IMR-90 (cell line): Measurements from ENCODE around the gene TRIM27. TPM values are rescaled to one million over a fixed set of nuclear protein-coding genes. Genes with fewer than 3 reads are reported as not detected.

Source experiments
- ATAC-seq: fragments of 200-7000 bp; cut with Tn5 transposase; 2 replicates; pipeline ENCODE4 v1.9.1; 2020; ENCODE audit warnings: low read depth, mild to moderate bottlenecking, moderate library complexity
- BruUV-seq: library from RNA; stranded (reverse); fragments of 400-500 nt; replicated peaks from 2 replicates; lab custom pipeline; 2021; lab: Mats Ljungman, UMichigan
- CTCF ChIA-PET: fragments of 300-600 bp; formaldehyde crosslinking; extraction: SDS; loops from one replicate; lab custom pipeline; 2021; ENCODE audit warnings: antibody characterized with exemption; lab: Yijun Ruan, JAX
- POLR2A ChIA-PET: fragments of 300-600 bp; sonication (Branson Sonifier 250); formaldehyde crosslinking; loops from one replicate; lab custom pipeline; 2022; ENCODE audit warnings: antibody characterized with exemption; ENCODE audit not compliant: unreplicated experiment; lab: Charles Lee
- DNase-seq: peaks from one replicate; pipeline ENCODE4 v3.0.0; 2013
- H2AFZ ChIP-seq: replicated peaks from 2 replicates; pipeline ENCODE3; 2013; ENCODE audit warnings: low read length, mild to moderate bottlenecking; ENCODE audit not compliant: poor library complexity
- H2AK5ac ChIP-seq: 2 replicates; pipeline ENCODE4 v1.6.1; 2013; ENCODE audit warnings: low read depth, low read length, inconsistent platforms
- H2AK9ac ChIP-seq: replicated peaks from 2 replicates; pipeline ENCODE3; 2013; ENCODE audit warnings: mild to moderate bottlenecking, low read depth, low read length, moderate library complexity; ENCODE audit not compliant: poor library complexity
- H2BK120ac ChIP-seq: 2 replicates; pipeline ENCODE4 v1.6.1; 2013; ENCODE audit warnings: low read depth, low read length, inconsistent platforms
- H2BK15ac ChIP-seq: 3 replicates; pipeline ENCODE4 v1.6.1; 2013; ENCODE audit warnings: low read depth, low read length, inconsistent platforms
- H2BK20ac ChIP-seq: 2 replicates; pipeline ENCODE4 v1.6.1; 2013; ENCODE audit warnings: low read depth, mild to moderate bottlenecking, inconsistent platforms, low read length, moderate library complexity
- H2BK5ac ChIP-seq: 2 replicates; pipeline ENCODE4 v1.6.1; 2013; ENCODE audit warnings: mild to moderate bottlenecking, low read depth, low read length, inconsistent platforms; ENCODE audit not compliant: poor library complexity, severe bottlenecking
- H3K14ac ChIP-seq: replicated peaks from 2 replicates; pipeline ENCODE4 v1.6.1; 2013; ENCODE audit warnings: low read depth, low read length, inconsistent platforms
- H3K18ac ChIP-seq: 2 replicates; pipeline ENCODE4 v1.6.1; 2013; ENCODE audit warnings: low read depth, low read length, control low read depth
- H3K23ac ChIP-seq: 2 replicates; pipeline ENCODE4 v1.6.1; 2013; ENCODE audit warnings: low read depth, low read length, inconsistent platforms
- H3K27ac ChIP-seq: 2 replicates; pipeline ENCODE4 v1.5.1; 2013; ENCODE audit warnings: mild to moderate bottlenecking, control low read depth, low read length; ENCODE audit not compliant: insufficient read depth
- H3K27me3 ChIP-seq: 2 replicates; pipeline ENCODE4 v1.6.1; 2013; ENCODE audit warnings: low read length; ENCODE audit not compliant: control insufficient read depth, insufficient read depth
- H3K36me3 ChIP-seq: 2 replicates; pipeline ENCODE4 v1.6.1; 2013; ENCODE audit warnings: low read length, mixed read lengths; ENCODE audit not compliant: control insufficient read depth, insufficient read depth
- H3K4ac ChIP-seq: 2 replicates; pipeline ENCODE4 v1.6.1; 2013; ENCODE audit warnings: low read depth, low read length, inconsistent platforms
- H3K4me1 ChIP-seq: 2 replicates; pipeline ENCODE4 v1.6.1; 2013; ENCODE audit warnings: low read length, mixed read lengths; ENCODE audit not compliant: control insufficient read depth, insufficient read depth
- H3K4me2 ChIP-seq: 2 replicates; pipeline ENCODE4 v1.6.1; 2013; ENCODE audit warnings: low read depth, mild to moderate bottlenecking, control low read depth, low read length, moderate library complexity
- H3K4me3 ChIP-seq: 2 replicates; pipeline ENCODE4 v1.5.1; 2013; ENCODE audit warnings: low read depth, mild to moderate bottlenecking, control low read depth, low read length, moderate library complexity; ENCODE audit not compliant: insufficient read depth
- H3K56ac ChIP-seq: 2 replicates; pipeline ENCODE4 v1.6.1; 2013; ENCODE audit warnings: low read length, inconsistent platforms; ENCODE audit not compliant: insufficient read depth; ENCODE audit errors: extremely low read depth
- H3K79me1 ChIP-seq, 2 experiments: 2 replicates each; pipeline ENCODE4 v1.6.1; 2013; ENCODE audit warnings: low read length in 2 of 2, inconsistent platforms in 1 of 2, low read depth in 1 of 2
- H3K9ac ChIP-seq: 2 replicates; pipeline ENCODE4 v1.6.1; 2013; ENCODE audit warnings: low read depth, low read length, control low read depth
- H3K9me1 ChIP-seq: 2 replicates; pipeline ENCODE4 v1.6.1; 2013; ENCODE audit warnings: low read length, inconsistent platforms; ENCODE audit not compliant: insufficient read depth
- H3K9me3 ChIP-seq: 2 replicates; pipeline ENCODE4 v1.6.1; 2013; ENCODE audit warnings: low read length; ENCODE audit not compliant: control insufficient read depth, insufficient read depth
- H4K20me1 ChIP-seq: 2 replicates; pipeline ENCODE4 v1.6.1; 2013; ENCODE audit warnings: low read length, inconsistent platforms; ENCODE audit not compliant: insufficient read depth
- H4K5ac ChIP-seq: 2 replicates; pipeline ENCODE4 v1.6.1; 2013; ENCODE audit warnings: mild to moderate bottlenecking, low read depth, low read length, control low read depth
- H4K8ac ChIP-seq, 2 experiments: 2 replicates each; pipeline ENCODE4 v1.6.1; 2013; ENCODE audit warnings: low read depth in 2 of 2, low read length in 2 of 2, control low read depth in 1 of 2, inconsistent platforms in 1 of 2
- H4K91ac ChIP-seq: 2 replicates; pipeline ENCODE4 v1.6.1; 2013; ENCODE audit warnings: low read depth, low read length, inconsistent platforms; ENCODE audit not compliant: insufficient read depth
- FOS ChIP-seq: fragments of 150-350 bp; IDR thresholded peaks from 2 replicates; pipeline ENCODE4 v1.6.1; 2016; ENCODE audit warnings: low read depth, low read length
- MAZ ChIP-seq: IDR thresholded peaks from 2 replicates; pipeline ENCODE4 v1.6.1; 2012; ENCODE audit warnings: low read depth, mild to moderate bottlenecking, low read length, improper control_type of control experiment, moderate library complexity, borderline replicate concordance
- NFE2L2 ChIP-seq: fragments of 150-350 bp; IDR thresholded peaks from 2 replicates; pipeline ENCODE4 v1.6.1; 2016; ENCODE audit warnings: low read depth, mild to moderate bottlenecking, low read length
- RCOR1 ChIP-seq: IDR thresholded peaks from 2 replicates; pipeline ENCODE4 v1.6.1; 2012; ENCODE audit warnings: mild to moderate bottlenecking, low read length, improper control_type of control experiment; ENCODE audit not compliant: insufficient replicate concordance
- RFX5 ChIP-seq: IDR thresholded peaks from 2 replicates; pipeline ENCODE4 v1.8.0; 2012; ENCODE audit warnings: low read depth, mild to moderate bottlenecking, low read length, moderate library complexity
- SMC3 ChIP-seq: fragments of 150-350 bp; IDR thresholded peaks from 2 replicates; pipeline ENCODE4 v1.6.1; 2016; ENCODE audit warnings: low read depth, mild to moderate bottlenecking, antibody characterized with exemption, low read length, moderate library complexity
- whole genome bisulfite sequencing, 2 experiments: methylation state at CpG; one replicate each; pipeline versions ENCODE4 v1.1.5 to v1.1.7; 2013; ENCODE audit warnings: missing lambda C conversion rate in 2 of 2; ENCODE audit not compliant: insufficient read length in 1 of 2; ENCODE audit errors: extremely low coverage in 2 of 2; 5-methylcytosine and 5-hydroxymethylcytosine counted together
- dilution Hi-C: fragments of 300-500 bp; cut with HindIII; formaldehyde crosslinking; loops from one replicate; pipeline ENCODE4 v1.14.3; 2018; ENCODE audit warnings: low sequenced_read_pairs; ENCODE audit not compliant: unreplicated experiment
- in situ Hi-C: fragments of 300-500 bp; cut with MboI; formaldehyde crosslinking; loops from 3 replicates; pipeline ENCODE4 v1.14.3; 2019; ENCODE audit warnings: low sequenced_read_pairs, inconsistent platforms, mixed read lengths
- intact Hi-C: fragments of 100-400 bp; cut with micrococcal nuclease; formaldehyde crosslinking; loops from 2 replicates; pipeline ENCODE4 v1.10.0; 2022
- polyA plus RNA-seq, 3 experiments: library from polyadenylated mRNA; depleted of rRNA; stranded (reverse); fragments of >200 nt; gene quantifications; 2 replicates each; pipeline ENCODE4 v1.2.3, GENCODE V29; 2012; ENCODE audit warnings: low replicate concordance in 1 of 3
- total RNA-seq: library from RNA; depleted of rRNA; stranded (reverse); fragments of >200 nt; gene quantifications from 2 replicates; pipeline ENCODE4 v1.2.3, GENCODE V29; 2012
- TF ChIP-seq, protein P1 (sequence below): fragments of 150-350 bp; IDR thresholded peaks from 2 replicates; pipeline ENCODE4 v1.6.1; 2017; ENCODE audit warnings: mild to moderate bottlenecking, antibody characterized with exemption, low read length, low read depth

The TRIM27 gene
- total and polyA plus RNA-seq, 2 of the 4 experiments (the other 2 are of a cell fraction), result 44.4 to 48.0 TPM

DNA sequence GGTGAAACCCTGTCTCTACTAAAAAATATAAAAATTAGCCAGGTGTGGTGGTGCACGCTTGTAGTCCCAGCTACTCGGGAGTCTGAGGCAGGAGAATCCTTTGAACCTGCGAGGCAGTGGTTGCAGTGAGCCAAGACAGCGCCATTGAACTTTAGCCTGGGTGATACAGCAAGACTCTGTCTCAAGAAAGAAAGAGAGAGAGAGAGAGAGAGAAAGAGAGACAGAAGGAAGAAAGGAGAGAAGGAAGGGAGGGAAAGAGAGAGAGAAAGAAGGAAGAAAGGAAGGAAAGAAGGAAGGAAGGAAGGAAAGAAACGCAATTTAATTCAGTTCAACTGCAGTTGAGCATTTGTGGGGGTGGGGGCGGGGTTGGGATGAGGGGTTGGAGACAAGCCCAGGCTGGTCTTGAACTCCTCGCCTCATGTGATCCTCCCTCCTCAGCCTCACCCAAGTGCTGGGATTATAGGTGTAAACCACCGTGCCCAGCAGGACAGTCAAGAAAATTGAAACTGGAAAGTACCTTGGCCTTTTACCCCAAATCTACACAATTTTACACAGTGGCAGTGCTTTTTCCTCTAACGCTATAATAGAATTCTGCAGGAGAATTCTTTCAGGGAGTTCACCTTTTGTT is 30.5 kb downstream of the TRIM27 start:
- no peak overlapping the region for H2BK20ac ChIP-seq
- no peak overlapping the region for H2BK15ac ChIP-seq
- no peak overlapping the region for H3K27ac ChIP-seq
- no peak overlapping the region for H2AK9ac ChIP-seq
- no peaks in the 10 kb centered on the region for H3K9me1 ChIP-seq
- H3K23ac ChIP-seq, result no peak overlapping the region
- H3K36me3 ChIP-seq, result no peaks in the 10 kb centered on the region
- H3K27me3 ChIP-seq, result no peaks in the 10 kb centered on the region
- H4K20me1 ChIP-seq, result no peaks in the 10 kb centered on the region
- 60% methylated on average over 1 of the region's 9 CpGs; no CpG with 5 or more reads in 1 of the 2 experiments for WGBS, 2 experiments
- no peak overlapping the region for H2BK5ac ChIP-seq
- no peak overlapping the region for H2AK5ac ChIP-seq
- no peak overlapping the region for H4K5ac ChIP-seq
- DNase-seq (no peak), ATAC-seq (no peak)
- intact Hi-C loops, result no loop called here
- H3K4me1 ChIP-seq, result no peaks in the 10 kb centered on the region
- no peak overlapping the region for H3K18ac ChIP-seq
- no peaks in the 10 kb centered on the region for H3K9me3 ChIP-seq
- H3K9ac ChIP-seq, result no peak overlapping the region
- H3K79me1 ChIP-seq, result no peaks in the 10 kb centered on the region
- ChIA-PET CTCF (no interaction called here), POLR2A (no interaction called here)
- H3K4me3 ChIP-seq, result no peak overlapping the region
- dilution Hi-C loops, result no loop called here
- no peak overlapping the region for H4K91ac ChIP-seq
- H2BK120ac ChIP-seq, result no peak overlapping the region
- H2AFZ ChIP-seq, result no peak overlapping the region
- no TSS peak for BruUV-seq
- in situ Hi-C loops, result no loop called here
- H4K8ac ChIP-seq, result no peak overlapping the region
- no peak overlapping the region for H3K4me2 ChIP-seq
- H3K56ac ChIP-seq, result no peak overlapping the region
- TF ChIP-seq RFX5 (no peak), NFE2L2 (no peak), SMC3 (no peak), MAZ (no peak), RCOR1 (no peak), FOS (no peak)
- TF ChIP-seq, protein P1, sequence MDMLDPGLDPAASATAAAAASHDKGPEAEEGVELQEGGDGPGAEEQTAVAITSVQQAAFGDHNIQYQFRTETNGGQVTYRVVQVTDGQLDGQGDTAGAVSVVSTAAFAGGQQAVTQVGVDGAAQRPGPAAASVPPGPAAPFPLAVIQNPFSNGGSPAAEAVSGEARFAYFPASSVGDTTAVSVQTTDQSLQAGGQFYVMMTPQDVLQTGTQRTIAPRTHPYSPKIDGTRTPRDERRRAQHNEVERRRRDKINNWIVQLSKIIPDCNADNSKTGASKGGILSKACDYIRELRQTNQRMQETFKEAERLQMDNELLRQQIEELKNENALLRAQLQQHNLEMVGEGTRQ, result no peak
- no peak overlapping the region for H3K14ac ChIP-seq
- H3K4ac ChIP-seq, result no peak overlapping the region
